Tibial nerve (tissue), 3 donors: ENCODE measurements around the gene PTPRD.

Source experiments
- POLR2A ChIP-seq, 2 donors: fragments of 450-650 bp; IDR thresholded peaks; one replicate each; pipeline ENCODE4 v1.6.1; 2017; ENCODE audit warnings: antibody characterized with exemption in 2 of 2, mild to moderate bottlenecking in 2 of 2, moderate library complexity in 2 of 2
- TF ChIP-seq, protein P1 (sequence below), 5 experiments: fragments of 200-600 bp in 3 of 5; fragments of 450-650 bp in 2 of 5; sonication (generic) in 3 of 5; IDR thresholded peaks; one replicate each; pipeline ENCODE4 v1.5.1; 2016 to 2019; ENCODE audit warnings: antibody characterized with exemption in 5 of 5, mild to moderate bottlenecking in 3 of 5, moderate library complexity in 2 of 5

DNA sequence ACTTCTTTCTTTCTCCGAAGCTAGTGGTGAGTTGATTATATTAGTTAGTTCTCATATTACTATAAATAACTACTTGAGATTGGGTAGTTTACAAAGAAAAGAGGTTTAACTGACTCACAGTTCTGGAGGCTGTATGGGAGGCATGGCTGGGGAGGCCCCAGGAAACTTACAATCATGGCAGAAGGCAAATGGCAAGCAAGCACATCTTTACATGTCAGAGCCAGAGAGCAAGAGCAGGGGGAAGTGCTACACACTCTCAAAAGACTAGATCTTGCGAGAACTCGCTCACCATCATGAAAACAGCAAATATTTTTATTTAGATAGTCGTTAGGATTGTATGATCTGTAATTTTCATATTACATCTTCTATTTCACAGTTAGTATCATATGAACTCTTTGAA, 711.2 kb downstream of the PTPRD start:
- TF ChIP-seq, protein P1, sequence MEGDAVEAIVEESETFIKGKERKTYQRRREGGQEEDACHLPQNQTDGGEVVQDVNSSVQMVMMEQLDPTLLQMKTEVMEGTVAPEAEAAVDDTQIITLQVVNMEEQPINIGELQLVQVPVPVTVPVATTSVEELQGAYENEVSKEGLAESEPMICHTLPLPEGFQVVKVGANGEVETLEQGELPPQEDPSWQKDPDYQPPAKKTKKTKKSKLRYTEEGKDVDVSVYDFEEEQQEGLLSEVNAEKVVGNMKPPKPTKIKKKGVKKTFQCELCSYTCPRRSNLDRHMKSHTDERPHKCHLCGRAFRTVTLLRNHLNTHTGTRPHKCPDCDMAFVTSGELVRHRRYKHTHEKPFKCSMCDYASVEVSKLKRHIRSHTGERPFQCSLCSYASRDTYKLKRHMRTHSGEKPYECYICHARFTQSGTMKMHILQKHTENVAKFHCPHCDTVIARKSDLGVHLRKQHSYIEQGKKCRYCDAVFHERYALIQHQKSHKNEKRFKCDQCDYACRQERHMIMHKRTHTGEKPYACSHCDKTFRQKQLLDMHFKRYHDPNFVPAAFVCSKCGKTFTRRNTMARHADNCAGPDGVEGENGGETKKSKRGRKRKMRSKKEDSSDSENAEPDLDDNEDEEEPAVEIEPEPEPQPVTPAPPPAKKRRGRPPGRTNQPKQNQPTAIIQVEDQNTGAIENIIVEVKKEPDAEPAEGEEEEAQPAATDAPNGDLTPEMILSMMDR (IDR thresholded peaks at IDR 0.05), result no peak
- TF ChIP-seq POLR2A (IDR thresholded peaks at IDR 0.05), result no peak
